ENCODE results near the gene GLUD1.
"Not testable (repeated sequence)": the region's sequence is repeated elsewhere in the genome, so short reads cannot be mapped to it uniquely, and the experiment has no call there.

GRCh38 chr10:87127048-87127447, 32.4 kb upstream of the GLUD1 start:
- not testable (repeated sequence) for TF ChIP-seq CTCF (conservative IDR thresholded peaks at IDR 0.05 in 1 of 2, IDR thresholded peaks at IDR 0.05 in 1 of 2; ENCODE audit: low read depth in 1 of 2, low read length in 2 of 2); EZH2 (IDR thresholded peaks at IDR 0.05; ENCODE audit: low read length, missing control alignments)

Measured in fibroblast of lung (primary cell).